ENCODE data around the gene TYSND1. TPM values are rescaled to one million over a fixed set of nuclear protein-coding genes. Genes with fewer than 3 reads are reported as not detected.

The TYSND1 gene
- total and polyA plus RNA-seq, 2 of the 13 experiments (the other 11 are each of a cell fraction or from before 2014, with no cell fraction given): 3.3 to 8.9 TPM

GRCh38 chr10:70146489-70147258, at the start of gene TYSND1 (continued):
- no peak for TF ChIP-seq TFDP1 (CRISPR knock-in tag; IDR thresholded peaks at IDR 0.05; ENCODE audit: borderline replicate concordance)
- peak; percentile 75 for TF ChIP-seq ESRRA (CRISPR knock-in tag; IDR thresholded peaks at IDR 0.05; ENCODE audit: low read depth)
- peak; percentile 67; the same call in 1 of the 2 replicates for TF ChIP-seq ZSCAN5A (CRISPR knock-in tag; IDR thresholded peaks at IDR 0.05; ENCODE audit: borderline replicate concordance)
- no peak for TF ChIP-seq ZKSCAN5 (CRISPR knock-in tag; IDR thresholded peaks at IDR 0.05)
- peak; percentile 38; the same call in 1 of the 2 replicates for TF ChIP-seq ZHX2 (IDR thresholded peaks at IDR 0.05; ENCODE audit: low read depth)
- TF ChIP-seq ZHX2 (CRISPR knock-in tag; IDR thresholded peaks at IDR 0.05; ENCODE audit: borderline replicate concordance): no peak
- TF ChIP-seq ZNF10 (CRISPR knock-in tag; IDR thresholded peaks at IDR 0.05; ENCODE audit: borderline replicate concordance, low read depth): no peak
- peak; percentile 44; the same call in 1 of the 2 replicates for TF ChIP-seq CBX5 (CRISPR knock-in tag; IDR thresholded peaks at IDR 0.05; ENCODE audit: borderline replicate concordance)
- no peak for TF ChIP-seq NR0B2 (CRISPR knock-in tag; IDR thresholded peaks at IDR 0.05)
- no peak for TF ChIP-seq ATF6 (CRISPR knock-in tag; conservative IDR thresholded peaks at IDR 0.05)
- peak; percentile 86 for TF ChIP-seq ZSCAN9 (CRISPR knock-in tag; IDR thresholded peaks at IDR 0.05; ENCODE audit: borderline replicate concordance)
- peak; percentile 78 for TF ChIP-seq NR2C2 (CRISPR knock-in tag; IDR thresholded peaks at IDR 0.05; ENCODE audit: borderline replicate concordance)
- no peak for TF ChIP-seq TCF7L2 (IDR thresholded peaks at IDR 0.05; ENCODE audit: low read depth, low read length)
- no peak for TF ChIP-seq ARID2 (CRISPR knock-in tag; IDR thresholded peaks at IDR 0.05; ENCODE audit: borderline replicate concordance)
- TF ChIP-seq PLSCR1 (CRISPR knock-in tag; IDR thresholded peaks at IDR 0.05; ENCODE audit: borderline replicate concordance): no peak
- no peak for TF ChIP-seq FLYWCH1 (CRISPR knock-in tag; IDR thresholded peaks at IDR 0.05)

Data from HepG2 (cell line).